Endothelial cell of umbilical vein (primary cell): ENCODE data around the gene RNASEH2A. TPM values are rescaled to one million over a fixed set of nuclear protein-coding genes. Genes with fewer than 3 reads are reported as not detected.

Source experiments
- BruUV-seq: library from RNA; stranded (reverse); fragments of 400-500 nt; replicated peaks from 2 replicates; lab custom pipeline; 2021; lab: Mats Ljungman, UMichigan
- CTCF ChIA-PET: fragments of 300-600, 350-600 bp; sonication (Branson Sonifier 250); formaldehyde crosslinking; loops from one replicate; lab custom pipeline; 2021; ENCODE audit warnings: antibody characterized with exemption, inconsistent platforms; lab: Charles Lee
- POLR2A ChIA-PET: fragments of 300-600, 350-600 bp; sonication (Branson Sonifier 250); formaldehyde crosslinking; loops from one replicate; lab custom pipeline; 2021; ENCODE audit warnings: antibody characterized with exemption, inconsistent platforms; lab: Charles Lee
- DNase-seq: peaks from one replicate; pipeline ENCODE4 v3.0.0-alpha.2; 2011; ENCODE audit warnings: low read depth, low spot score
- FAIRE-seq: peaks from 2 replicates; lab custom pipeline; 2011; peaks lifted over from hg19 to GRCh38; lab: Jason Lieb, UNC
- H2AFZ ChIP-seq: 2 replicates; pipeline ENCODE4 v1.6.0; 2012; ENCODE audit warnings: low read depth, low read length, control low read depth, inconsistent platforms
- H3K27ac ChIP-seq: 2 replicates; pipeline ENCODE4 v1.5.1; 2011; ENCODE audit warnings: low read depth, mild to moderate bottlenecking, control low read depth, low read length, moderate library complexity; ENCODE audit not compliant: insufficient read depth
- H3K27me3 ChIP-seq, 2 experiments: 2 replicates each; pipeline versions ENCODE4 v1.6.0 to v1.6.1; 2011; ENCODE audit warnings: low read length in 2 of 2, mixed read lengths in 1 of 2; ENCODE audit not compliant: control insufficient read depth in 2 of 2, insufficient read depth in 2 of 2
- H3K36me3 ChIP-seq, 2 experiments: 2 replicates in 1 of 2; 3 replicates in 1 of 2; pipeline ENCODE4 v1.5.1; 2011; ENCODE audit warnings: low read length in 2 of 2, mild to moderate bottlenecking in 1 of 2, moderate library complexity in 1 of 2; ENCODE audit not compliant: control insufficient read depth in 2 of 2, insufficient read depth in 2 of 2; ENCODE audit errors: extremely low read depth in 1 of 2
- H3K4me1 ChIP-seq: 3 replicates; pipeline ENCODE4 v1.5.1; 2011; ENCODE audit warnings: mild to moderate bottlenecking, low read length; ENCODE audit not compliant: control insufficient read depth, insufficient read depth; ENCODE audit errors: extremely low read depth
- H3K4me2 ChIP-seq: 2 replicates; pipeline ENCODE4 v1.6.1; 2011; ENCODE audit warnings: low read length, control low read depth, mixed read lengths; ENCODE audit not compliant: insufficient read depth
- H3K4me3 ChIP-seq, 3 experiments: fragments of 200-600 bp in 1 of 3; sonication (generic), shearing (Covaris generic) in 1 of 3; replicated peaks in 1 of 3; 2 replicates each; pipeline ENCODE4 v1.5.1; 2011 to 2016; ENCODE audit warnings: control low read depth in 3 of 3, low read length in 3 of 3, mild to moderate bottlenecking in 2 of 3, inconsistent platforms in 1 of 3, low read depth in 1 of 3, moderate library complexity in 1 of 3; ENCODE audit not compliant: insufficient read depth in 1 of 3
- H3K79me2 ChIP-seq: 2 replicates; pipeline ENCODE4 v1.6.0; 2012; ENCODE audit warnings: low read length, inconsistent platforms; ENCODE audit not compliant: control insufficient read depth, insufficient read depth
- H3K9ac ChIP-seq: replicated peaks from 2 replicates; pipeline ENCODE3; 2011; ENCODE audit warnings: low read length, control low read depth; ENCODE audit not compliant: insufficient read depth; ENCODE audit errors: extremely low read depth
- H3K9me1 ChIP-seq: replicated peaks from 3 replicates; pipeline ENCODE4 v1.6.0; 2011; ENCODE audit warnings: mild to moderate bottlenecking, low read length; ENCODE audit not compliant: control insufficient read depth, insufficient read depth; ENCODE audit errors: extremely low read depth
- H3K9me3 ChIP-seq: replicated peaks from 2 replicates; pipeline ENCODE4 v1.5.1; 2012; ENCODE audit warnings: low read length, inconsistent platforms; ENCODE audit not compliant: control insufficient read depth, insufficient read depth
- H4K20me1 ChIP-seq: replicated peaks from 2 replicates; pipeline ENCODE3; 2011; ENCODE audit warnings: mild to moderate bottlenecking, low read length; ENCODE audit not compliant: control insufficient read depth, insufficient read depth; ENCODE audit errors: extremely low read depth
- EZH2 ChIP-seq: IDR thresholded peaks from 2 replicates; pipeline ENCODE4 v1.6.1; 2012; ENCODE audit warnings: borderline replicate concordance, low read depth, mild to moderate bottlenecking, moderate library complexity, low read length, inconsistent platforms; ENCODE audit not compliant: severe bottlenecking
- FOS ChIP-seq: IDR thresholded peaks from 2 replicates; pipeline ENCODE4 v1.6.1; 2011; ENCODE audit warnings: mild to moderate bottlenecking, low read length, moderate library complexity, borderline replicate concordance; ENCODE audit not compliant: insufficient read depth
- GATA2 ChIP-seq: IDR thresholded peaks from 2 replicates; pipeline ENCODE4 v1.7.0; 2011; ENCODE audit warnings: low read depth, mild to moderate bottlenecking, moderate library complexity, mixed read lengths, low read length; ENCODE audit not compliant: insufficient read length, insufficient read depth
- JUN ChIP-seq: IDR thresholded peaks from 2 replicates; pipeline ENCODE4 v1.6.1; 2011; ENCODE audit warnings: borderline replicate concordance, low read depth; ENCODE audit not compliant: insufficient read length, insufficient read depth
- MYC ChIP-seq: IDR thresholded peaks from one replicate; pipeline ENCODE4 v1.6.1; 2011; ENCODE audit warnings: mild to moderate bottlenecking, low read depth, low read length
- POLR2A ChIP-seq: IDR thresholded peaks from 2 replicates; pipeline ENCODE4 v1.6.1; 2012; ENCODE audit warnings: low read depth, mild to moderate bottlenecking, control low read depth, low read length
- POLR2AphosphoS5 ChIP-seq: IDR thresholded peaks from 2 replicates; pipeline ENCODE4 v1.6.1; 2012; ENCODE audit warnings: low read depth, mild to moderate bottlenecking, control low read depth, low read length, moderate library complexity; ENCODE audit not compliant: insufficient read depth
- dilution Hi-C: fragments of 300-500 bp; cut with MboI; formaldehyde crosslinking; loops from one replicate; pipeline ENCODE4 v1.15.0; 2019; ENCODE audit warnings: low sequenced_read_pairs; ENCODE audit not compliant: extremely low pct_ligation_motif_present
- intact Hi-C: fragments of 100-400 bp; cut with micrococcal nuclease; formaldehyde crosslinking; loops from one replicate; pipeline ENCODE4 v1.10.0; 2022
- polyA plus RNA-seq, 4 experiments: library from polyadenylated mRNA; depleted of rRNA in 3 of 4; stranded (reverse) in 3 of 4; unstranded in 1 of 4; fragments of >200 nt; gene quantifications; 2 replicates each; pipeline versions ENCODE4 v1.2.1 to v1.2.3, GENCODE V29; 2011 to 2012; ENCODE audit warnings: missing spikeins in 1 of 4
- total RNA-seq: library from RNA; stranded (reverse); gene quantifications from 2 replicates; pipeline ENCODE4 v1.2.3, GENCODE V29; 2021
- TF ChIP-seq, protein P1 (sequence below): IDR thresholded peaks from 2 replicates; pipeline ENCODE4 v1.6.1; 2011; ENCODE audit not compliant: insufficient read depth, insufficient read length
- TF ChIP-seq, protein P2 (sequence below), 2 donors: IDR thresholded peaks; 1 replicate in 1 of 2; 2 replicates in 1 of 2; pipeline ENCODE4 v1.5.1; 2011; ENCODE audit warnings: low read length in 2 of 2, mild to moderate bottlenecking in 2 of 2, moderate library complexity in 2 of 2, control low read depth in 1 of 2, inconsistent platforms in 1 of 2, low read depth in 1 of 2; ENCODE audit not compliant: insufficient read depth in 1 of 2; ENCODE audit errors: extremely low read depth in 1 of 2

RNASEH2A gene
- total and polyA plus RNA-seq, 2 donors (not counting 3 experiments of a cell fraction or from before 2014, with no cell fraction given) = 25.6 to 45.4 TPM

DNA sequence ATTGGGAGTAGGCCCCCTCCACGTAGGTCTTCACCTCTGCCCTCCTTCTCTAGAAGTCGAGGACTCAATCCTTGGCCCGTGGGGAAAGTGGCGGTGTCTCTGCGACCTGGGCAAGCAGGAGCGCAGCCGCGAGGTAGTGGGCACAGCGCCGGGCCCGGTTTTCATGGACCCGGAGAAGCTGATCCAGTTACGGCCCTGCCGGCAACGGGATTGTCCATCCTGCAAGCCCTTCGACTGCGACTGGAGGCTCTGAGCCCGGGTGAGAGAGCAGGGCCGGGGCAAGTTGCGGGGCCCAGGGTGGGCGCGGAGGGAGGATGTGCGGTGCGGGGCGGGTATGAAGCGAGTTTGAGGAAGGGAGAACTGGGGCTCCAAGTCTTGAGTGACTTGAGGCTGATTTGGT is 2.3 kb upstream of the RNASEH2A start:
- intact Hi-C loops = no loop called here

More for the DNA sequence above, 2.3 kb upstream of the RNASEH2A start:
- Histone ChIP-seq H2AFZ (no peak overlapping the region), H3K4me3 (no peak overlapping the region), H3K9me3 (no peaks in the 10 kb centered on the region), H3K79me2 (peaks cover 14% of the 10 kb centered on the region), H3K4me1 (peaks cover 22% of the 10 kb centered on the region), H3K27me3 (no peaks in the 10 kb centered on the region), H3K27ac (no peak overlapping the region), H3K9me1 (no peaks in the 10 kb centered on the region), H3K36me3 (peaks cover 0 to 12% of the 10 kb centered on the region in 2 experiments), H4K20me1 (no peaks in the 10 kb centered on the region), H3K4me2 (no peak overlapping the region), H3K9ac (no peak overlapping the region)
- dilution Hi-C loops = no loop called here
- no TSS peak for BruUV-seq
- ChIA-PET POLR2A (interaction anchor here (0.6 kb wide), 1 partner anchor 11 kb away, joined by 3 read pairs; no protein-coding TSS in a partner anchor), CTCF (interaction anchor here (1.9 to 13.8 kb wide), 2 partner anchors 40 to 44 kb away, joined by 5 to 524 read pairs; no protein-coding TSS in a partner anchor)
- FAIRE-seq (no peak), DNase-seq (no peak)
- no peak for TF ChIP-seq JUN
- TF ChIP-seq POLR2A = no peak
- TF ChIP-seq, protein P1, sequence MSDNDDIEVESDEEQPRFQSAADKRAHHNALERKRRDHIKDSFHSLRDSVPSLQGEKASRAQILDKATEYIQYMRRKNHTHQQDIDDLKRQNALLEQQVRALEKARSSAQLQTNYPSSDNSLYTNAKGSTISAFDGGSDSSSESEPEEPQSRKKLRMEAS = no peak
- no peak for TF ChIP-seq GATA2
- TF ChIP-seq POLR2AphosphoS5 = no peak
- TF ChIP-seq MYC = no peak
- no peak for TF ChIP-seq EZH2
- TF ChIP-seq, protein P2, sequence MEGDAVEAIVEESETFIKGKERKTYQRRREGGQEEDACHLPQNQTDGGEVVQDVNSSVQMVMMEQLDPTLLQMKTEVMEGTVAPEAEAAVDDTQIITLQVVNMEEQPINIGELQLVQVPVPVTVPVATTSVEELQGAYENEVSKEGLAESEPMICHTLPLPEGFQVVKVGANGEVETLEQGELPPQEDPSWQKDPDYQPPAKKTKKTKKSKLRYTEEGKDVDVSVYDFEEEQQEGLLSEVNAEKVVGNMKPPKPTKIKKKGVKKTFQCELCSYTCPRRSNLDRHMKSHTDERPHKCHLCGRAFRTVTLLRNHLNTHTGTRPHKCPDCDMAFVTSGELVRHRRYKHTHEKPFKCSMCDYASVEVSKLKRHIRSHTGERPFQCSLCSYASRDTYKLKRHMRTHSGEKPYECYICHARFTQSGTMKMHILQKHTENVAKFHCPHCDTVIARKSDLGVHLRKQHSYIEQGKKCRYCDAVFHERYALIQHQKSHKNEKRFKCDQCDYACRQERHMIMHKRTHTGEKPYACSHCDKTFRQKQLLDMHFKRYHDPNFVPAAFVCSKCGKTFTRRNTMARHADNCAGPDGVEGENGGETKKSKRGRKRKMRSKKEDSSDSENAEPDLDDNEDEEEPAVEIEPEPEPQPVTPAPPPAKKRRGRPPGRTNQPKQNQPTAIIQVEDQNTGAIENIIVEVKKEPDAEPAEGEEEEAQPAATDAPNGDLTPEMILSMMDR (IDR thresholded peaks at IDR 0.05; ENCODE audit: extremely low read depth in 1 of 2, insufficient read depth in 1 of 2, low read depth in 1 of 2, low read length in 2 of 2) = no peak
- no peak for TF ChIP-seq FOS
